ENCODE results near the gene VOPP1.

The VOPP1 gene

DNA sequence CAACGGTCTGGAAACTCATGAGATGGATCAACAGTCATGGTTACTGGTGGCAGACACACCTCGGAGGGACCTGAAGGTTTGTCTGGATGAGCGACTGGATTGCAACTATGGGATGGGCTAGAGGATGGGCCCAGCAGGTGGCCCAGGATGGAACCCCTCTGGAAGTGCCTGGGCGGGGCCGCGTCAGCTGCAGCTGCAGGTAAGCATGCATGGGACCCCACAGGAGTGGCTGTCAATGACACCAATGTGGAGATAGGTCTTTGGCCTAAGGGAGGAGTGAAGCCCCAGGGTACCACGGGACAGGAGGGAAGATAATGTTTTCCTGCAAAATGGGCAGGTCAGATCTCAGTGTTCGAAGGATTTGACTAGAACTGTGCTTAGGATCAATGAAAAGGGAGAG lies 103.8 kb downstream of the VOPP1 start:
- no peak for DNase-seq (ENCODE audit: low spot score)

DNA sequence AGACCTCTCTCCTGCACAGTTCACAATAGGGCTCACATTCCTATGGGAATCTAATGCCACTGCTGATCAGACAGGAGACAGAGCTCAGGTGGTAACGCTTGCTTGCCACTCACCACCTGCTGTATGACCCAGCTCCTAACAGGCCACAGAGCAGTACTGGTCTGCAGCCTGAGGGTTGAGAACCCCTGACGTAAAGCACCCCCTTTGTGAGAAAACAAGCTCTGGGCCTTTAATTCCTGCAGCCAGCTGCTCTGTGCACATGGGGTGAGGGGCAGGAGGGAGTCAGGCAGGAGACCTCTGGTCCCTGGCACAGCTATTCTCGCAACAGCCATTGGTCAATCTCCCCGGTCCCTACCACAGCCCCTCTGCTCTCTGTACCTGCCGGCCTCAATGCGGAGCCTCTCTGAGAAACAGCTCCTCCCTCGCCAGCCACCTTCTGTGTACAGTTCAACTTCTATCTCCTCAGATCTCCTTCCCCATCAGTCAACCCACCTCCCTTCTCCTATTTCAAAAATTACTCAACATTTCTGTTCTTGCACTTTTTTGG lies 105.2 kb downstream of the VOPP1 start:
- DNase-seq (ENCODE audit: low spot score), result no peak

DNA sequence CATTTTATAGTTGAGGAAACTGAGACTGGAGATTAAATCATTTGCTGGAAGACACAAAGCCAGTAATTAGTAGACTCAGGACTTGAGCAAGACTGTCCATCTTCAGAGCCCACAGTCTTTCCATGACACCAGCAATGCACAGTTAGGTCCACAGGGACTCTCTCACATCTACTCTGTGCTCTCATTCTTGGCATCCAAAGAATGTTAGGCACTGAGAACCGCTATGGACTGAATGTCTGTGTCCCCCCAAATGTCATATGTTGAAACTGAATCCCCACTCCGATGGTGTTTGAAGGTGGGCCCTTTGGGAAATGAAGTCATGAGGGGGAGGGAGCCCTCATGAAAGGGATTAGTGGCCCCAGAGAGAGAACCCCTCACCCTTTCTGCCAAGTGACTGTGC lies 106.6 kb downstream of the VOPP1 start:
- DNase-seq (ENCODE audit: low spot score), result no peak

DNA sequence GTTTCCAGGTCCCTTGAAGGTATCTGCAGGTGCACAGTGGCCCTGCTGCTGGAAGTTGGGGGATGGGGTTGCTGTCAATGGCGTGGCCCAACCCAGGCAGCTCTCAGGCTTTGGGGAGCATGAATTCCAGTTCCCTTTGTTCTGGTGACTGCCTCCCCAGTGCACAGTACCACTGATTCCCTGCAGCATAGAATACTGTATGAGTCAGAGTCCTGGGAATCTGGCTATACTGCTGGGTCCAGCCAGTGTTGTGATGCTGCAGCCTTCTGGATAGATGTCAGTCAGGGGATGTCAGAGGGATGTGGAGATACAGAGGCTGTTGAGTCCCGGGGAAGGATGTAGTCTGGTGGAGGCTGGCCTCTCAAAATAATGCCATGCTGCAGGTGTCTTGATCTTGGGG lies 107.9 kb downstream of the VOPP1 start:
- no peak for DNase-seq (ENCODE audit: low spot score)

DNA sequence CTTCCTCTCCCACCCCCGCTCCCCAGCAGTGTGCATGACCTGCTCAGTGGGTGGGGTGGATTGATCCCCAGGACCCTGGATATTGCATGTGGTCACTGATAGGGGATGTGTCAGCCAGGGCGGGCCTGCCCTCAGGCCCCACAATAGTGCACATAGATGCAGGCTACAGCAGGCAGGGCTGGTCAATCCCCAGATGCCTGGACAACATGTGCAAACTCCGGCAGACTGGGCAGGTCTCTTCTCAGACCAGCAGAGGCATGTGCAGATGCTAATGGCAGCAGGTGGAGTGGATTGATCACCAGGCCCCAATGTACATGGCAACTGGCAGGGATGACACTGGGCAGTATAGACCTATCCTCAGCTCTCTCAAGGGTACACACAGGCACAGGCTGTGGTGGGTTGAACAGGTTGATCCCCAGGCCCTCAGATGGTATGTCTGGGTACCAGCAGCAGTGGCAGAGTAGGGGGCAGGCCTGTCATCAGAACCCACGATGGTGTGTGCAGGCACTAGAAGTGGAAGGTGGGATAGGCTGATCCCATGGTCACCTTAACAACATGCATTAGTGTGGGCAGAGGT lies 108.5 kb downstream of the VOPP1 start:
- DNase-seq (ENCODE audit: low spot score), result no peak

DNA sequence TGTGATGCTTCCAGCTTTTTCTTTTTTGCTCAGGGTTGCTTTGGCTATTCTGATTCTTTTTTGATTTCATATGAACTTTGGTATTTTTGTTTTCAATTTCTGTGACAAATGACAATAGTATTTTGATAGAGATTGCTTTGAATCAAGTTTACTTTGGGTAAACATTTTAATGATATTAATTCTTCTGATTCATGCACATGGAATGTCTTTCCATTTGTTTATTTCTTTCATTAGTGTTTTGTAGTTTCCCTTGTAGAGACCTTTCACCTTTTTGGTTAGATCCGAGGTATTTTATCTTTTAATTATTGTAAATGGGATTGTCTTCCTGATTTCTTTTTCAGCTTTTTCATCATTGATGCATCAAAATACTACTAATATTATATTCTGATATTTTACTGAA lies 114.0 kb downstream of the VOPP1 start:
- no peak for DNase-seq (ENCODE audit: low spot score)

DNA sequence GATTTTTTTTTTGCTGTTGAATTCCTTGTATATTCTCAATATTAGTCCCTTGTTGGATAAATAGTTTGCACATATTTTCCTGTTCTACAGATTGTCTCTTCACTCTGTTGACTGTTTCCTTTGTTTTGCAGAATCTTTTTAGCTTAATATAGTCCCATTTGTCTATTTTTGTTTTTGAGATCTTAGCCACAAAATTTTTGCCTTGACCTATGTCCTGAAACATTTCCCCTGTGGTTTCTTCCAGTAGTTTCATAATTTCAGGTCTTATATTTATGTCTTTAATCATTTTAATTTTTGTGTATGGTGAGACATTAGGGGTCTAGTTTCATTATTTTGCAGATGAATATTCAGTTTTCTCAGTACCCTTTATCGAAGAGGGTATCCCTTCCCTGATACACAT lies 114.5 kb downstream of the VOPP1 start:
- DNase-seq (ENCODE audit: low spot score), result no peak

DNA sequence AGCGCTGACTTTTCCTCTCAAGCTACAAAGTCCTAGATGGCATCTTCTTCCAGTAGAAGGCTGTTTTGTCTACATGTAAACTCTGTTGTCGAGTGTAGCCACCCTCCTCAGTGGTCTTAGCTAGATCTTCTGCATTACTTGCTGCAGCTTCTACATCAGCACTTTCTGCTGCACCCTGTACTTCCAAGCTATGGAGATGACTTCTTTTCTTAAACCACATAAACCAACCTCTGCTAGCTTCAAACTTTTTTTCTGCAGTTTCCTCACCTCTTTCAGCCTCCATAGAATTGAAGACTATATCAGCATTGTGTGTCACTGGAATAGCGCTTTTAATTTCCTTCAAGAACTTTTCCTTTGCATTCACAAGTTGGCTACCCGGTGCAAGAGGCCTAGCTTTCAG lies 119.3 kb downstream of the VOPP1 start:
- DNase-seq (ENCODE audit: low spot score), result no peak

DNA sequence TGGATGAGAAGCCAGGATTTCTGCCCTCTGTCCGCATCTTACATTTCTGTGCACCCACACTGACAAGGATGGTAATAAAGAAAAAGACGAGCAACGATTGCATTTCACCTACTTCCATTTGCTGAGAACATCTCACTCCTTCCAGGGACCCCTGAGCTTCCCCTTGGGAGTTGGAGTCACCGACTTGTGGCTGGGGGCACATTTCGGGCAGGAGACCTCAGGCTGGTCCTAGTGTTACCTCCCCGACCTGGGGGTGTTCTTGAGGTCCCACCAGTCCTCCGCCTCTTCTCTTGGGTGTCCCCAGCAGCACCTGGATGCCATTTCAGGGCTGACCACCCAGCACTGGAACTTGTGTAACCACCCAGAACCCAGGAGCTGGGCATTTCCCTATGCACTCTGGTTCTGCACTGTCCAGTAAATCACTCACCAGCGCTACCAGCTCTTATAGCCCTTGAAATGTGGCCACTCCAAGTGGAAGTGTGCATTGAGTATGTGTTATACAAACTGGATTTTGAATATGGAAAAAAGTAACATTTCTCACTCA lies 122.2 kb downstream of the VOPP1 start:
- no peak for DNase-seq (ENCODE audit: low spot score)

DNA sequence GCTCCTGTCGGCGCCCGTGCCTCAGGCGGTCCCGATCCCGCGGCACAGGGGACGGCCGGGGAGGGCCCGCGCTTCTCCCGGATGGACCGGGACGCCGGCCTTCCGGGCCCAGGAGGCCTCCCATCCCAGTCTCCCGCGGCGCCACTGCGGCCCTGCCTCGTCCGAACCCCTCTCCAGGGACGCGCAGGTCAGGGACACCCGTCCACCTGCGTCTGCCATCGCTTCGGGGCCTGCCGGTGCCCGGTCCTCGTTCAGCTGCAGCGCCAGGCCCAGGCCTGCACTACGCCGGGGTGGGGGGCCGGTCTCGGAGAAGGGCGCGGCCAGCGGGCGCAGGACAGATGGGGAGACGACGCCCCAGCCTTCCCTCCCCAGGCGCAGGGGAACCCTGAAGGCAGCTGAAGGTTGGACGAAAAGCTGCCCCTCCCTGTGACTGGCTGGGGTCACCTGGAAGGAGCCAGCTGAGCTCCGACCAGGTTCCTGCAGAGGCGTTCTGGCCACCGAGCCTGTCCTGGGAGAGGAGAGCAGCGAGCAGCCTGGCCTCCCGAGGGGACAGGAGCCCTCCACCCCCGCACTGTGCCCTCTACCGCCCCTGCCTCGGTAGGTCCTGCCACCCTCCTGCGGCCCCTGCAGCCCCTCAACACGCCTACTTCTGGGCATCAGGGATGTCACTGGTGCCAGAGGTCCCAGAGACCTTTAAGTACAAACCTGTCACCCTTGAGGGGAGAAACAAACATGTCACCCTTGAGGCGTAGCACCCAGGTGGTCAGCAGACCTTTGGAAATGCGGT lies 122.9 kb downstream of the VOPP1 start:
- no peak for DNase-seq (ENCODE audit: low spot score)

DNA sequence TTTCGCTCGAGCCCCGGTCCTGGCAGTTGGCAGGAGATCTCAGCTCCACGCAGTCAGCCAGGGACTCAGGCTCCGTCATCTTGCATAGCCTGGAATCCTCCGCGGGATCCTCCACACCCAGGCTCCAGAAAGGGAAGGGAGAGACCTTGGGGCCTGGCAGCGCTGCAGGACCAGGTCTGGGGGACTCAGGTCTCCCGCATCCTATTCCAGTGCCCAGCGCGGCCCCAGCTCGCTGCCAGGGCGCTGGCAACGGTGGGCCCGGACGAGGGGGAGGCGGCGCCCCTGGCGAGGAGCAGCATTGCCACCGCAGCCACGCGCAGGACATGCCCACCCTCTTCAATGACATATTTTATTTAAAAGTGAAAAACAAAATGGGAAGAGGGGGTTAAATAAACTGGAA lies 123.8 kb downstream of the VOPP1 start:
- DNase-seq (ENCODE audit: low spot score), result no peak

DNA sequence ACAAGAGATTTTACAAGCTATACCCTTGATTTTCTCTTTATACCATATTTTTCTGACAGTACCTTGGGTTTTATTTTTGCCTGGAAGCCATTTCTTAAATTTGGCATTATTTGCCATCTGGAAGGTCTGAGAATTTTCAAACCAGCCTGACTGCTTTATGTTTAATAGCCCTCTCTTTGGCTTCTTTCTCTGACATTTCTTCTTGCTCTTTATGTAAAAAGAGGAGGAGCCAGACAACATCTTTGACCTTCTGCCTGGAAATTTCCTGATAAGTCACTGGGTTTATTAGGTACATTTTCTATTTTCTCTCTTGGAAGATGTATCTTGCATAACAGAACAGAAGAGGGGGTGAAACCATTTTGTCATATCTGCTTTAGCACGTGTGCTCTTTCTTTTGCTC lies 127.5 kb downstream of the VOPP1 start:
- DNase-seq (ENCODE audit: low spot score), result no peak

DNA sequence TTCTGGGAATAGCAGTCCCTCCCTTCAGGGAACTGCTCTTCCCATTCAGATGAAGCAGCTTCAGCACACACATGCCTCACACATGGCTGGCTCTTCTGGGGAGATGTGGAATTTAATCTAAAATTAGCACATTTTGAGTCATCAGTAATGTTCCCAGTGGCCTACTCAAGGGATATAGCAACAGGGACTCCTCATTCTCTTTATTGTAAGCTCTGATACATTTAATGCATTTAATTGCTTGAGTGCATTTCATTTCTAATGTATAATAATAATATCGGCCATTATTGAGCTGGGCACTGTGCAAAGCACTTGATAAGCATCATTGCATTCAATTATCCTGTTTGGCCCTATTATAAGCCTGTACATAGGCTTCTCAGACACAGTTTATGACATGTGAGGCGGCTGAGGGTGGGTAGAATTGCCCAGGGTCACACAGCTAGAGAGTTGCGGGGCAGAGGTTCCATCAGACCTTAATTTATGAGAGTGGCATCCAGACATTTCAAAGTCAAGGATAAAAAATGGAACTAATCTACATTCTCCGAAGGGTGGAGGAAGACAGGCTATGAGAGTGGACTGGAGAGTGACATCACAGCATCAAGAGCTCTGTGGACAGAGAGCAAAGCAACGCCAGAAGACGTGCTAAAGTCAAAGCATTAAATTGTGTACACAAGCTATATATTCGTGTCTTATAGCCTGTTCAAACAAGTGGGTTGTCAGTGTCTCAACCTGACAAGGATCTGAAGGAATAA lies 130.4 kb downstream of the VOPP1 start:
- no peak for DNase-seq (ENCODE audit: low spot score)

DNA sequence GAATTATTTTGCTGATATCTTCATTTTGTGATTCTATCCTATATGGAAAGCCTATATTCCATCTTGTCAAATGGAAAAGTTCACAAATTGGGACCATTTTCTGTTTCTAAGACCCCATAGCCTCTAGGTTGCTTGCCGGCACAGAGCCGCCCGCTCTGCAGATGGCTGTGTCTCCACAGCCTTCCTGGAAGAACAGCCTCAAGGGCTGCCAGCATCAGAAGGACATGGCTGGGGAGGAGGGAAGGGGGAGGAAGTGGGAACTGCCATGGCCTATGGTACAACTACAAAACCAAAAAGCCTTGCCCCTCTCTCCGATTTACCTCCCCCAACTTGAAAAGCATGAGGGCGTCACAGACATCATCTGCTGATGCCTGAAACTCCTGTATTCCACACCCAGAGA lies 131.3 kb downstream of the VOPP1 start:
- no peak for DNase-seq (ENCODE audit: low spot score)

DNA sequence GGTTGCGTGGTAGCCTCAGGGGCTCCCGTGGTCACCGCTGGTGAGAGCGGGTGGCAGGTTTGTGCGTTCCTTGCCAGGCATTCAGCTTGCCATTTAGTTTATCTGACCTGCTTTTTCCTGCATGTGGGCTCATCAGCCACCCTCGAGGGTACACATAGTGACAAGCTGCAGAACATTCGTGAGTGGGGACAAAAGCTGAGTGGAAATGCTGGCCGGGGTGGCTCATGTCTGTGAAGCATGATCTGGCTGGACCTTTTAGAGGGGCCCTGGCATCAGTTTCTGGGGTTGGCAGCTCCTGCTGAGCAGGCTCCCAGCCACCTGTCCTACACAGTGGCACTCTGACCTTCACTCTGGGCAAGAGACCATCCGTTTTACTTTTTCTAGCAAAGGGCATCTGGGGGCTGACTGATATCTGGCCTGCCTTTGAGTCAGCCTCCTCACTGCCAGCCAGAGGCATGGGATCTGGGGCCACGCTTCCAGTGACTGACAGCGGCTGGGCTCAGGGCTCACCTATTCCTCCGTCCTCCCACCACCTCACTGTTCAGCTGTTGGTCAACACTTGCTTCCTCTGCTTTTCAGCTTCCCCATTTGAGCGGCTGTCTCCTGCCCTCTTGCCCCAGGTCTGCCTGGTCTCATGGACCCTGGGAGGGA lies 132.1 kb downstream of the VOPP1 start:
- DNase-seq (ENCODE audit: low spot score), result no peak

DNA sequence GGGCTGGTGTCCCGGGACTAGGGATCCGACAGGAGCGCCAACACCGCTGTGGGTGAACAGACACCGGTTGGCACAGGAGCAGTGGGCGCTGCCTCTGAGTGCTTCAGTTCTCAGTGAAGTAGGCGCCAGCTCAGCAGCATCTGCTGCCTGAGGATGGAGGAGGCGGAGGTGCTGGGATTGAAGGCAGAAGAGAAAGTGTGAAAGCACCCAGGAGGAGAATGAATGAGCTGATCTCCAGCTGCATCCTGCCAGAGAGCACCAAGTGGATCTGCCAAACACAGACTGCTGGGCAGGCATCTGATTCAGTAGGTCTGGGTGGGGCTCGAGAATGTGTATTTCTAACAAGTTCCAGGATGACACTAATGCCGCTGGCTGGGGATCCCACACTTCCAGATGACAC lies 132.7 kb downstream of the VOPP1 start:
- DNase-seq (ENCODE audit: low spot score), result no peak

DNA sequence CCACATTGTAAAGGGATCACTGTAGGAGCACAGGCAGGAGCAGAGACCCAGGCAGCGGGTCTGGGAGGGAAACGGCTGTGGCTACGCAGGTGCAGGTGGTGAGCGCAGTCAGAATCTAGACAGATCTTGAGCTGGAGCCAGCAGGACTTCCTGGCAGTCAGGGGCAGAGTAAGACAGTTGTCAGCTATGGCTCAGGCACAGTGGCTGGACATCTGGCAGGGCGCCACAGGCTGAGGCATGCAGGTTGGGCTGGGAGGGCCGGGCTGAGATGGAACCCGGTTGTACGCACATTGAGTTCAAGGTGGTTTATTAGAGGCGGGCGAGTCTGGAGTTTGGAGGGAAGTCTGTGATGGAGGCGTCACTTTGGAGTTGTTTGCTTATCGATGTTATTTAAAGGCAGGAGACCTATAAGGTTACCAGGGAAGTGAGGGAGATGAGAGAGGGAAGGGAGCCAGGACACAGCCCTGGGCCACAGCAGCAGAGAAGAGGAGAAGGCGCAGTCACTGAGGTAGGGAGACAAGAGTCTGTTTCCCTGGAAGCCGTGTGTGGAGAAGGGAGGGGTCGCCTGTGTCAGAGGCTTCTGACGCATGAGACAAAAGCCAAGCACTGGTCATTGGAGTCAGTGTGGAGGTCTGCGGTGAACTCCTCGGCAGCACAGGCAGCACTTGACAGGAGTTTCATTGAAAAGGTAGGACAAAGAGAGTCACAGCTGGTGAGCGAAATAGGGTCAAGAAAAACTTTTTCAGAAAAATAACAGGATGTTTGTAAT lies 133.4 kb downstream of the VOPP1 start:
- DNase-seq (ENCODE audit: low spot score), result no peak

DNA sequence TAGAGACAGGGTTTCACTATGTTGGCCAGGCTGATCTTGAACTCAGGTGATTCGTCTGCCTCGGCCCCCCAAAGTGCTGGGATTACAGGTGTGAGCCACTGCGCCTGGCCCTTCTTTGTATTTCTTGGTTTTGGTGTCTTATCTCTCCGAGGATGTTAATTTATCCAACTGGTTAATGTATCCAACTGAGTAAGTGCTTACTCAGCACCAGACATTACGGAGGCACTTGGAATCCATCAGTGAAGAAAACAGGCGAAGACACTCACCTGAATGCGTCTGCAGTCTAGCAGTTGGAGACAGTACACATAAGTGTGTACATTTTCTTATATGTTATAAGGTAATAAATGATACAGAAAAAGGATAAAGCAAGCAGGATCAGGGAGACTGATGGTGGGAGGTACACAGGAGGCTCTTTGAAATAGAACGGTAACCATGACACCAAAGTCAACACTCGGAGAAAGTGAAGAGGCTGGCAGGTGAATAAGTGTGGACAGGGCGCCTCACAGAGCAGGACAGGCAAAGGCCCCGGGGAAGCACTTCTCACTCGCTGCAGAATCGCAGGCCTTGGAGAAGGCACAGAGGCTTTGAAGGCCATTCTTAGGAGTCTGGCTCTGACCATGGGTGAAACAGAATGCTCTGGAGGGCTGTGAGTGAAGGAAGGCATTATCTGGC lies 134.1 kb downstream of the VOPP1 start:
- DNase-seq (ENCODE audit: low spot score), result no peak

DNA sequence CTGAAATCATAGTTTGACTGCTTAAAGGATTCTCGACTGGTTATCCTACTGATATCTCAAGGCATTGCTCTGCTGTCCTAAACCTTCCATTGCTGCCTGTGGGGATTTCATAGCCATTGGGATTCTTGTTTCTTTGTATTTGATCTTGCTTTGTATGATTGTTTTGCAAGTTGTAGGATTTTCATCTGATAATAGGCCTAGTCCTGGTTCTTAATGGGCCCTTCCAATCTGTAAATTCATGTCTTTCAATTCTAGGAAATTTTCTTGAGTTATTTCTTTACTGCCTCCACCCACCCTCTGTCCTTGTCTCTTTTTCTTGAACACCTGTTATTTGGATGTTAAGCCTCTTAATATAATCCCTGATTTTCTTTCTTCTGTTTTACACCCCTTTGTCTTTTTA lies 134.9 kb downstream of the VOPP1 start:
- no peak for DNase-seq (ENCODE audit: low spot score)

DNA sequence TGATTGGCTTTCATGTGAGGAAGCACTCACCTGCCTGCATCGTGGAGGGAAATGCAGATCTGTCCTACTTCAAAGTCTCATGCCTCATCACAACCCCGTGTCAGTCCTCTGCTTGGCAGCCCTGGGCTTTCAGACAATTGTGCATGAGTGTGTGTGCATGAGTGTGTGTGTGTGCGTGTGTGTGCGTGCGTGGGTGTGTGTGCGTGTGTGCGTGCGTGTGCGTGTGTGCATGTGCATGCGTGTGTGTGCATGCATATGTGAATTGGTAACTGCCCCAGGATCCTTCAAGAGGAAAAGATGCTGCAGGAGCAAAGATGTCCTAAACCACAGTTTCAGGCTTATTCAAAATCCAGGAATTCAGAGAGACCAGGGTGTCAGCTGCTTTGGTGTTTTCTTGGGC lies 135.8 kb downstream of the VOPP1 start:
- no peak for DNase-seq (ENCODE audit: low spot score)

DNA sequence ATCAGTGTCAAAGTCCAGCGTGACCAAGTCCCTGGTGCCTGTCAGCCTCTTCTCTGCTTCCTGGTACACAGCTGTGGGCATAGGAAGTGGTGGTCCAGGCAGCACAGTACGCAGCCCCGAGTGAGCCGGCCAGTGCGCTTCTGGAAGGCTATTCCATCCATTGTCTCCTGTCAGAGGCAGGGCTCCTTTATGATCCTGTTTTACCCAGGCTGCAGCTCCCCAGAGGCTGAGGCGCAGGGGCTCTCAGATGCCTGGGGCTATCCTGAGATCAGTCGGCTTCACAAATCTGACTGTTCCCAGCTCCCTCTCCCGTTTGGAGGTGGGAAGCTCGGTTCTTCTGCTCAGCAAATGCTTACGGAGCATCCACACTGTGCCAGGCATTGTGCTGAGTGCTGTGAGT lies 136.8 kb downstream of the VOPP1 start:
- DNase-seq (ENCODE audit: low spot score), result no peak
